NB4 (cell line): ENCODE data around the gene OR52M1.

Experiments
- DNase-seq: peaks from one replicate; pipeline ENCODE4 v3.0.0; 2010; ENCODE audit warnings: low read depth
- H3K4me3 ChIP-seq: one replicate; pipeline ENCODE4 v1.5.1; 2011; ENCODE audit warnings: mild to moderate bottlenecking, low read depth, low read length, moderate library complexity
- MYC ChIP-seq: IDR thresholded peaks from 2 replicates; pipeline ENCODE4 v1.6.1; 2011; ENCODE audit warnings: low read depth, low read length
- POLR2A ChIP-seq: IDR thresholded peaks from 2 replicates; pipeline ENCODE4 v1.6.1; 2011; ENCODE audit warnings: mild to moderate bottlenecking; ENCODE audit not compliant: insufficient read length; ENCODE audit errors: extremely low read depth
- TF ChIP-seq, protein P1 (sequence below): IDR thresholded peaks from 2 replicates; pipeline ENCODE4 v1.6.1; 2011; ENCODE audit warnings: low read depth, low read length
- TF ChIP-seq, protein P2 (sequence below): IDR thresholded peaks from one replicate; pipeline ENCODE4 v1.5.1; 2012; ENCODE audit warnings: low read depth, low read length

The OR52M1 gene, protein sequence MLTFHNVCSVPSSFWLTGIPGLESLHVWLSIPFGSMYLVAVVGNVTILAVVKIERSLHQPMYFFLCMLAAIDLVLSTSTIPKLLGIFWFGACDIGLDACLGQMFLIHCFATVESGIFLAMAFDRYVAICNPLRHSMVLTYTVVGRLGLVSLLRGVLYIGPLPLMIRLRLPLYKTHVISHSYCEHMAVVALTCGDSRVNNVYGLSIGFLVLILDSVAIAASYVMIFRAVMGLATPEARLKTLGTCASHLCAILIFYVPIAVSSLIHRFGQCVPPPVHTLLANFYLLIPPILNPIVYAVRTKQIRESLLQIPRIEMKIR

DNA sequence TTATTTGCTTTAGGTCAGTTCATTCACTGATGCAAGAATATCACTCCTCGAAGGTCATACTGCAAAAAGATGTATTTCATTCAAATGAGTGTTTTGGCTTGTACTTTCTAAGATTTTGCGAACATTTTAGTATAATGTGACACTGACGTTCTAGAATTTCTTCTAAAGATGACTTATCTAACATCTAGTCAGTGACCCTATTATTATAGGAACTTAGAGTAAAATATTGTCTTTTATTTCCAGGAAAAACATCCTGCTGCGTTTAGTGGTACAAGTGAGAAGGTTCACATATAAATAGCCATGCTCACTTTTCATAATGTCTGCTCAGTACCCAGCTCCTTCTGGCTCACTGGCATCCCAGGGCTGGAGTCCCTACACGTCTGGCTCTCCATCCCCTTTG lies at the start of gene OR52M1:
Gene OR52M1, plus strand, starts transcription at position 301 of the 400 bp plus-strand sequence. Its CDS starts 0 bp downstream, at position 301.
- no peak for DNase-seq
- TF ChIP-seq, protein P1, sequence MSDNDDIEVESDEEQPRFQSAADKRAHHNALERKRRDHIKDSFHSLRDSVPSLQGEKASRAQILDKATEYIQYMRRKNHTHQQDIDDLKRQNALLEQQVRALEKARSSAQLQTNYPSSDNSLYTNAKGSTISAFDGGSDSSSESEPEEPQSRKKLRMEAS: no peak
- no peak for TF ChIP-seq MYC
- no peak for TF ChIP-seq POLR2A
- TF ChIP-seq, protein P2, sequence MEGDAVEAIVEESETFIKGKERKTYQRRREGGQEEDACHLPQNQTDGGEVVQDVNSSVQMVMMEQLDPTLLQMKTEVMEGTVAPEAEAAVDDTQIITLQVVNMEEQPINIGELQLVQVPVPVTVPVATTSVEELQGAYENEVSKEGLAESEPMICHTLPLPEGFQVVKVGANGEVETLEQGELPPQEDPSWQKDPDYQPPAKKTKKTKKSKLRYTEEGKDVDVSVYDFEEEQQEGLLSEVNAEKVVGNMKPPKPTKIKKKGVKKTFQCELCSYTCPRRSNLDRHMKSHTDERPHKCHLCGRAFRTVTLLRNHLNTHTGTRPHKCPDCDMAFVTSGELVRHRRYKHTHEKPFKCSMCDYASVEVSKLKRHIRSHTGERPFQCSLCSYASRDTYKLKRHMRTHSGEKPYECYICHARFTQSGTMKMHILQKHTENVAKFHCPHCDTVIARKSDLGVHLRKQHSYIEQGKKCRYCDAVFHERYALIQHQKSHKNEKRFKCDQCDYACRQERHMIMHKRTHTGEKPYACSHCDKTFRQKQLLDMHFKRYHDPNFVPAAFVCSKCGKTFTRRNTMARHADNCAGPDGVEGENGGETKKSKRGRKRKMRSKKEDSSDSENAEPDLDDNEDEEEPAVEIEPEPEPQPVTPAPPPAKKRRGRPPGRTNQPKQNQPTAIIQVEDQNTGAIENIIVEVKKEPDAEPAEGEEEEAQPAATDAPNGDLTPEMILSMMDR: no peak

DNA sequence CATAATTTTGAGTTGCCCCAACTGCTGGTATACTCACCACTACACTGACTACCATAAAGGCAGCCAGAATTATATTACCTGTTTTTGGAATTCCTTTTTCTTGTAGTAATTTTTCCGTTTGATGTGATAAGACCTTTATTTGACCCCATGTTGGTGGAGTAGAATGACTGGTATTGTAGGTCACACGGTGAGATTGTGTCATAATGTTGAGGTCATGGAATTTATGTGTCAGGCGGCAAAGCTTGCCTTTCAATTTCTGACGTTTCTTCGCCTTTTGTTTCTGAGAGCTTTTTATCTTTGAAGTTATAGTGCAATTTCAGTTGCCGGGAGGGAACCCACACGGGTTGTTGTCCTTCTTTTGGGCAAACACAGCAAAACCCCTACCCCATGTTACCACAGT lies 49.5 kb upstream of the OR52M1 start:
- TF ChIP-seq, protein P1: no peak
- no peak for TF ChIP-seq MYC
- TF ChIP-seq, protein P2: no peak
- no peak for TF ChIP-seq POLR2A
- no peak for DNase-seq
- no peak overlapping the region for H3K4me3 ChIP-seq

More for the DNA sequence above, at the start of gene OR52M1:
- no peak within 1 kb of the TSS for H3K4me3 ChIP-seq

DNA sequence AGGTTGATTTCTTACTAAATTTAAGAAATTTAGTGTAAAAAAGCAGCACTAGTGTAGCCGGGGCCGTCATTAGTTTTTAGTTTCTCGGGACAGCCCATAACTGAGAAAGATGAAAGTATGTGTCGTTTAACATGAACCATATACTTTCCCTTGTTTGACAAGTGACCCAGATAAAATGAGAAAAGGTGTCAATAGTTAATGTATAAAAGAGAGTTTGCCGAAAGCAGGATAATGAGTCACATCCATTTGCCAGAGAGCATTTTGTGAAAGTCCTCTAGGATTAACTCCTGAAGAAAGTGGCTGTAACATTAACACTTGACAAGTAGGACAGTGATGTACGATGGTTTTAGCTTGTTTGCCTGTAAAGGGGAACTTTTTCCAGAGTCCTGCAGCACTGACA lies 49.0 kb upstream of the OR52M1 start:
- H3K4me3 ChIP-seq: no peak overlapping the region
- TF ChIP-seq, protein P2: no peak
- TF ChIP-seq, protein P1: no peak
- TF ChIP-seq MYC: no peak
- DNase-seq: no peak

DNA sequence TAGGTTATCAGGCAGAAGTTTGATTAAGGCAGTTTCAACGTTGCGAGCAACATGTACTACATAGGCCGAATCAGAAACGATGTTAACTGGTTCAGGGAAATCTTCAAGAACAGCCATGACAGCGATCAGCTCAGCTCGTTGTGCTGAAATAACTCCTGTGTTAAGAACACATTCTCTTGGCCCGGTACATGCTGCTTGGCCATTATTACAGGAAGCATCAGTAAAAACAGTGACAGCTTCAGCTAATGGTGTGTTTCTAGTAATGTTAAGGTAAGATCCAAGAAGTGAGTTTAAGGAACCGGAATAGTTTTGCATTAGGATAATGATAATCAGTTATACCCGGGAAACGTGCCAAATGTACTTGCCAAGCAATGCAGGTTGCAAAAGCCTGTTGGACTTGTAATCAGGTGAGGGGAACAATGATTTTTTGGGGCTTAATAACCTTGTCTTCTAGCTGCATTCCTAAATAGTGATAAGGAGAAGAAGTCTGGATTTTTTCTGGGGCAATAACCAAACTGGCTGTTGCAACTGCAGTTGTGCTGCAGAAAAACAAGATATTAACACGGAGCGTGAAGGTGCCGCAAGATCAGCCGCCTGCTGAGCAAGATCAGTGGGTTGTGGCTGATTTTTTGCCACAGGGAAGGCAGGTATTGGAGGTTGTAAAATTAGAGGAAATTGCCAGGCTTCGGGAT lies 48.3 kb upstream of the OR52M1 start:
- no peak overlapping the region for H3K4me3 ChIP-seq
- TF ChIP-seq, protein P2: no peak
- TF ChIP-seq POLR2A (no peak), MYC (no peak)
- TF ChIP-seq, protein P1: no peak
- DNase-seq: no peak

DNA sequence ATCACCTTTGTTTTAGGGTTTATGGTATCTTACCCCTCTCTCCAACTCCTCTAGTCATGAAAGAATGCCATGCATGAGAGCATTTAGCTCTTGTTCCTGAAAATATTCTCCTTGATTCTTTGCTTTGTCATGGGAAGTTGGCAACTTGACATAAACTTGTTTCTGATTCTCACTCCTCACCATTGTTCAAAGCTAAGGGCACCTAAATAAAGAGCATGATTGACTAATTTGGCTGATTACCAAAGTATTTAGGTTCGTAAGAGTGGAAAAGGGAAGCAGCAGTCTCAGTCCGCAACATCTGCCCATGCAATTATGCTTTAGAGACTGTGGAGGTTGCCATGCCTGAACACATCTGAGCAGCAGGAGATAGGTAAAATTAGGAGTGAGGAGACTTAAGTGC lies 36.1 kb upstream of the OR52M1 start:
- no peak overlapping the region for H3K4me3 ChIP-seq
- no peak for DNase-seq
- TF ChIP-seq, protein P1: no peak
- TF ChIP-seq MYC: no peak
- TF ChIP-seq, protein P2: no peak
- no peak for TF ChIP-seq POLR2A
